ENCODE data around the gene EXOC2.
"Not testable (repeated sequence)": the region's sequence is repeated elsewhere in the genome, so short reads cannot be mapped to it uniquely, and the experiment has no call there.

The EXOC2 gene

GRCh38 chr6:582370-582769, 110.6 kb downstream of the EXOC2 start:
- no peak for FAIRE-seq

- FAIRE-seq = peak; percentile 39
Observed at GRCh38 chr6:579339-579738, 113.6 kb downstream of the EXOC2 start.

- no peak for FAIRE-seq
Observed at GRCh38 chr6:572596-573265, 120.2 kb downstream of the EXOC2 start.

- FAIRE-seq = no peak
Observed at GRCh38 chr6:571892-572291, 121.0 kb downstream of the EXOC2 start.

GRCh38 chr6:570825-571224, 122.1 kb downstream of the EXOC2 start:
- FAIRE-seq = no peak

- FAIRE-seq = no peak
Observed at GRCh38 chr6:568954-569523, 123.9 kb downstream of the EXOC2 start.

- no peak for FAIRE-seq
Observed at GRCh38 chr6:568085-568484, 124.9 kb downstream of the EXOC2 start.

- FAIRE-seq = no peak
Observed at GRCh38 chr6:563863-564262, 129.1 kb downstream of the EXOC2 start.

- FAIRE-seq = no peak
Observed at GRCh38 chr6:562052-562676, 130.8 kb downstream of the EXOC2 start.

GRCh38 chr6:561335-561734, 131.6 kb downstream of the EXOC2 start:
- not testable (repeated sequence) for FAIRE-seq

- no peak for FAIRE-seq
Observed at GRCh38 chr6:558959-559358, 134.0 kb downstream of the EXOC2 start.

- FAIRE-seq = no peak
Observed at GRCh38 chr6:558089-558488, 134.8 kb downstream of the EXOC2 start.

- FAIRE-seq = no peak
Observed at GRCh38 chr6:551829-552350, 141.0 kb downstream of the EXOC2 start.

GRCh38 chr6:551405-551804, 141.5 kb downstream of the EXOC2 start:
- no peak for FAIRE-seq

GRCh38 chr6:549906-550305, 143.0 kb downstream of the EXOC2 start:
- FAIRE-seq = no peak

GRCh38 chr6:548517-548916, 144.4 kb downstream of the EXOC2 start:
- FAIRE-seq = no peak

- no peak for FAIRE-seq
Observed at GRCh38 chr6:548091-548490, 144.8 kb downstream of the EXOC2 start.

GRCh38 chr6:540490-540889, 152.4 kb downstream of the EXOC2 start:
- FAIRE-seq = no peak

- no peak for FAIRE-seq
Observed at GRCh38 chr6:537114-537513, 155.8 kb downstream of the EXOC2 start.

- FAIRE-seq = no peak
Observed at GRCh38 chr6:530425-530824, 162.5 kb downstream of the EXOC2 start.

- no peak for FAIRE-seq
Observed at GRCh38 chr6:528989-529388, 163.9 kb downstream of the EXOC2 start.

GRCh38 chr6:527989-528673, 164.8 kb downstream of the EXOC2 start:
- no peak for FAIRE-seq

- no peak for FAIRE-seq
Observed at GRCh38 chr6:524803-525202, 168.1 kb downstream of the EXOC2 start.

GRCh38 chr6:520820-521219, 172.1 kb downstream of the EXOC2 start:
- FAIRE-seq = no peak
